Stimulated activated CD4-positive, alpha-beta T cell treated with anti-CD3 and anti-CD28 coated beads, TNF-alpha, amount 100 ng/mL, for 48 hours (primary cell): ENCODE data around the gene THAP3.
"Not testable (repeated sequence)": the region's sequence is repeated elsewhere in the genome, so short reads cannot be mapped to it uniquely, and the experiment has no call there.

Experiments used
- DNase-seq, 3 donors: peaks; one replicate each; pipeline ENCODE4 v3.0.0-alpha.2; 2020; ENCODE audit warnings: low read depth in 3 of 3

THAP3 gene

DNA sequence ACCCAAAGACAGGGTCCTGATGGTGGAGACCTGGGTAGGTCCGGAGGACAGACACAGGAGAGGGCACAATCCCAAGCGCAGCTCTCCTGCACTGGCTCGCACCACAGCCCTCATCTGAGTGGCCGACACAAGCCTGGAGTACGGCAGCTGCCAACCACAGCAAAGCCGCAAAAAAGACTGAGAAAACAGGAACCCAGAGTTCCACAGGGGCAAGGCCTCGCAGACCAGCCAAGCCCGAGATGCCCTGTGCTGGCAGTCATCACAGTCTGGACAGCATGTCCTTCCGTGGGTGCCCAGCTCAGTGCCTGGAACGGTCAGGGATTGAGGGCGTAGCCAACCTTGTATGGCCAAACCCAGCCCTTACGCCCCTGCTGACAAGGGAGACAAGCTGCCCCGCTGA is 33.4 kb upstream of the THAP3 start:
- no peak for DNase-seq

DNA sequence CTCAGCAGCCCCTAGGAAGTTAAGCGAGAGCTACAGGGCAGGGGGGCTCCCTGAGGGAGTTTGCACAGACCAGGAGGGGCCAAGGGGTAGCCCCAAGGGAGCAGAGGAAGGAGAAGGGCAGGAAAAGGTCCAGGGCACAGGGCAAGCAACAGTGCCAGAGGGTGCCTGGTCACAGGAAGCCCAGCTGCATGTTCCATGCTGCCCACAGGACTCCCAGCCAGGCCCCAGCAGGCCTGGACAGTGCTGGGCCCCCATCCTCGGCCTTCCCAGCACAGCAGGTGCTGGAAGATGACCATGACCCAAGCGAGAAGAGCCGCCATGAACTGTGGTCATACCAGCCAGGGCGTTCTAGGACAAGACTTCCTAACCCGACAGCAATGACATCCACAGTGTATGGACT is 33.0 kb upstream of the THAP3 start:
- no peak for DNase-seq

DNA sequence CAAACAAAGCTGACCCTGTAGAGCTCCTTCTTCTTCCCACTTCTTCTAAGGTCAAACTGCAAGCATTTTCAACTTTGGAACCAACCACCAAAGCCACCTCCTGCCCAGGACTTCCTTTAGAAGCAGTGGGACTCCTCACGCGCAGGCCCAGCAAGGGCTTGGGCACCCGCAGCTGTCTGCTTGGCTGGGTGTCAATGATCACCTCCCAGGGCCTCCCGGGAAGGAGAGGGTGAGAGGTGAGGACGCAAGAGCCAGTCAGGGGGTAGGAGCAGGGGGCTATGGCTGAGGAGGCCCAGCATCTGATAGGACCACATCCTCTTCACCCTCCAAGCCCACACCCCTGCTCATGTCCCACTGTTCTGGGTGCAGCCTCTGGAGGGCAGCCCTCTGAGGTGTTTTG is 32.2 kb upstream of the THAP3 start:
- no peak for DNase-seq

DNA sequence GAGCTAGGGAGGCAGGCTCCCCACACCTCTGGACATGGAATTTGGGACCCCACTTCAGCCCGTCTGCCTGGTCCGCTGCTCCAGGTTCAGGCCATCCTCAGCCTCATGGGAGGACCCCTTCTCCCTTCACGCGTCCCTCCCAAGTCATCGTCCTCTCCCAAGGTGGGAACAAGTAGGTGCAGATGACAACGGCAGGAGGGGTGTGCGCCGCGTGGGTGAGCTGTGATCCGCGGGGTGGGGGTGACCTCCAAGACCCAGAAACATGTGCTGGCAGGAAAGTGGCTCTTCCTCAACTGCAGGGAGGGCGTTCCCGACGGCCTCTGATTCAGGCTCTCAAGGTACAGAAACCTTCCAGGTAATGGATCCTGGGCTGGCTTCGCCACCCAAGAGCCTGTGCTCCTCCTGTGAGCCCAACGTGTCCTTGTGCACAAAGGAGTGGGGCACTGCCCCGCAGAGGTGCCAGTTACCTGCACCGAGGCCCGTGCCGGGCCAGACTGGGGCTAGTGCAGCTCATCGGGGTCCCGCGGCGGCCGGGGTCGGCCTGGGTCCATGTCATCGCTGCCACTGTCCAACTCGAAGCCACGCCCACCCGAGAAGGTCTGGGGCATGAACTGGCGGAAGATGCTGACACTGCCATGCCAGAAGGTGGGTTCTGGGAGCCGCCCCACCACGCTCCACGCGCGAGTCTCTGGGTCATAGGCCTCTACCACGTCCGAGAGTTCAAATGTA is 31.6 kb upstream of the THAP3 start:
- DNase-seq = no peak

DNA sequence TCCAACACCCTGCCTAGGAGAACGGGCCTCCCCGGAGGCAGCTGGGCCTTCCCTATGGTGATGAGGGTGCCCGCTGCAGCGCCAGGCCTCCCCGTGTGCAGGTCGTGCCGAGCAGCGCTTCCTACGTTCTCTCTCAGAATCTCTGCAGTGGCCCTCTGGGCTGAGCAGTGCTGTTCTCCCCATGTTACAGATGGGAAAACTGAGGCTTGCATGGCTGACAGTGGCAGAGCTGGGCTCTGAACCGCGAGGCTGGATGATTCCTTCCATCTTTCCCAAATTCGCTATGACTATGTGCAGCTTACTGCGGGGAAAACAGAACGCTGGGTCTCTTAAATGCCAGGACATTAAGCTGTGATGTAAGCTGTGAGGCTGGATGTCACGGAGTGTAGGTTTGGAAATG is 30.9 kb upstream of the THAP3 start:
- DNase-seq = no peak

DNA sequence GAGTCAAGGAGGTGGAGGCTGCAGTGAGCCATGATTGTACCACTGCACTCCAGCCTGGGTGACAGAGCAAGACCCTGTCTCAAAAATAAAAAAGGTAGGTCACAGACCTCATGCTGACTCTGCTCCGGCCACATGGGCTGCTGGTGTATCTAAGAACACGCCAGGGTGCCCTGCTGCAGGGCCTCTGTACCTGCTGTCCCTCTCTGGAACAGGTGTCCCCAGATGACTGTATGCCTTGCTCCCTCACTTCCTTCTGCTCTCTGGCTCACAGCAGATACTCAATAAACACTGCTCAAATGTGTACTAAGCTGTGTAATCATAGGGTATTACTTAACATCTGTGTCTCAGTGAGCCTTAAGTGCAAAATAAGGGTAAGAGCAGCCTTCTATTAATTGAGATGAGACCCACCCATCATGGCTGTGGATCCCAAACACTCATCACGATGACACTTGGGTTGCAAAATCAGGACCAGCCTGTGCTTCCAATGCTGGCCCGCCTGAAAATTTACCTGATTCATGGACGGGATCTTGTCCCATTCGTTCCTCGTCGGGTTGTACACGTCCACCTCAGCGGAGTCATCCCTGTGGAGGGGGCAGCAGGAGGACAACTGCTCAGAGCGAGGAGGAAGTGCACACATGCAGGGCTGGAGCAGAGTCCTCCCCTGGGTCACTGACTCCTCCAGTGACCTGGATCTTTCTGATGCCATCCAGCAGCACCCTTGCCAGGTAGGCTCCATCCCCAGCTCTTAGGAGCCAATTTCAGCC is 29.5 kb upstream of the THAP3 start:
- no peak for DNase-seq

DNA sequence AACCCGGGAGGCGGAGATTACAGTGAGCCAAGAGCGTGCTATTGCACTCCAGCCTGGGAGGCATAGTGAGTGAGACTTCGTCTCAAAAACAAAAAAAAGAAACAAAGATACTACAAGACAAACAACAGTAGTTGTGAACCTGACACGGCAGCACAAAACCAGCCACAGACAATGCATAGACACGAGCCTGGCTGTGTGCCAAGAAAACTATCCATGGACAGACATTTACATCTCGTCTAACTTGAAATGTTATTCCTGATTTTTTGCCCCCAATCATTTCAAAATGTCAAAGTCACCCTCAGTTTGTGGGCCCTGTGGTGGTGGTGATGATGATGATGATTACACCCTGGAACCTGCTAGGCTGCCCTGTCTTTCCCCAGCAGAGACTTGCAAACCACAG is 28.3 kb upstream of the THAP3 start:
- no peak for DNase-seq

DNA sequence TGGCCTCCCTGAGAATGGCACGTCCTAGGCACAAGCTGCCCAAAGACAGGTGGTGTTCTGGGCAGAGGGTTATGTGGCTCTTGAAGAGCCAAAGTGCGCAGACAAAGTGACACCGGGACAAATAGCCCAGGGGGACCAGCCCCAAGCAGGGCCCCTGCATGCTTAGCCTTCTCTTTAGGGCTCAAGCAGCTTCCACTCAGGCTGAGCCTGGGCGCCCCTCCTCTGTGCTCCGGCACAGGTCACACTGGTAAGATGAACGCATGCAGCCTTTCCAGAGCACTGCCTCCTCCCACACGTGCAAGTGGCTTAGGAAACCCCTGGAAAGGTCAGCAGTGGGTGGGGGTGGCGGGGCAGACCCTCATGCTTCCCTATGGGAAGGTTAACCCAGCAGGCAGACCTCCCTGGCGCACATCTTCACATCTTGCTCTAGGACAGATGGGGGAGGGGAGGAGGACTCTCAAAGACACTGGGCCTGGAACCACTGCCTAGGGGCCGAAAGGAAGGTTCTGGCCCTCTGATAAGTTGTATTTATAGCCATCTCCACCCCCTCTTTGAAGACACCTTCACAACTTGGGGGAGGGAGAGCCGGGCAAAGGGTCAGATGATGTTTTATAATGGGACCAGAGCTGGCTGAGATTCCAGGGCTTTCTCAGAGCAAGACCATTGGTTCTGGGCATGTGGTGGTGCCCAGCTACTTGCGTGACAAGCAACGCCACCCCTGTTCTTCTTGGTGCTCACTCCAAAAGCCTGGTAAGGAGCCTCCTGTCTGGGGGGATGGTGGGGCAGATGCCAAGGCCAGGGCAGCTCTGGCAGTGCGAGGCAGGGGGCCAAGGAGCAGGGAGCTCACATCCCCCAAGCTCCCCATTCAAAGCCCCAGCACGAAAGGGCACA is 27.5 kb upstream of the THAP3 start:
- DNase-seq = no peak

DNA sequence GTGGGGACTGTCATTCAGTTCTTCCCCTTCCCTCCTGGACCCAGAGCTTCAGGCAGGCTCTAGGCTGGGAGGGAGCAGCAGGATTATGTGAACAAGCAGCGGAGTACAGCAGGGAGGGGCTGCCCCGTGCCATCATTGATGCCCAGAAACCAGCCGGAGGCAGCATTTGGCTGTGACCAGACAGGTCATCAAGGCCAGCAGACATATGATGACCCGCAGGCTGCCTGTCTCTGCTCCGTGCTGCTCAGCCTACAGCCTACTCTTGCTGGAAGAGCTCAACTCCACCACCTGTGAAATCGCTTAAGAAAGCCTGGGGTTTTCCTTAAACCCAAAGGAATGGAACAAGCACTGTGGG is 26.9 kb upstream of the THAP3 start:
- DNase-seq = no peak

DNA sequence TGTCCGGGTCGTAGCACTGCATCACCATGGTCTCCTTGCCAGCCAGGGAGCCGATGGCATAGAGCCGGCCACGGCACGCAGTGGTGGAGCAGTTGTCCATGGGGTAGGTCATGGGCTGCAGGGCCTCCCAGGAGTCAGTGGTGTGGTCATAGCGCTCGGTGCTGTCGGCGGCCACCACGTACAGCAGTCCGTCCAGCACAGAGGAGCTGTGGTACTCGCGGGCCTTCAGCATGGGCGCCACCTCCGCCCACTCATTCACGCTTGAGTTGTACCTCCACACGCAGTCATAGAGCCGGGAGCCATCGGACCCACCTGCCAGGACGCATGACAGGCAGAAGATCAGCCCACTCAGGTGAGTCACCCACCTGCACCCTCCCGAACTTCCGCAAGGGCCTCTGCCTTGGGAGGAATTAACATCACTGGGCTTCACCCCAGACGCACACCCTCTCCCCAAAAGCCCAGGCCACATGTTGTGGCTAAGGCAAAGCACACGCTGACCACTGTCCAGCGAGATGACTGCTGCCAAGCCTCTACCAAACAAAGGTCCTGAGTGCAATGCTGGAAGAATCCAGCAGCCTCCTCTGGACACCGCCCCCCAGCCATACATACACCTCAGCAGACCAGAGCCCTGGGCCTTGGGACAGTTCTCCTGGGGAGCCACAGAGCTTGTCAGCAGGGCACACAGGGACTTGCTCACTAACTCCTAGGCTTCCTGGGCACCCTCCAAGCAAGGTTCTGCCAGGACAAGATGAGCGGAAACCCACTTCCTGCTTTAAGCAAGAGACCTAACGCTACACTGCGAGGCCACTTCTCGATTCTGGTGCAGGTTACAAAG is 25.3 kb upstream of the THAP3 start:
- DNase-seq = peak in 1 of 3 donors; percentile 38

DNA sequence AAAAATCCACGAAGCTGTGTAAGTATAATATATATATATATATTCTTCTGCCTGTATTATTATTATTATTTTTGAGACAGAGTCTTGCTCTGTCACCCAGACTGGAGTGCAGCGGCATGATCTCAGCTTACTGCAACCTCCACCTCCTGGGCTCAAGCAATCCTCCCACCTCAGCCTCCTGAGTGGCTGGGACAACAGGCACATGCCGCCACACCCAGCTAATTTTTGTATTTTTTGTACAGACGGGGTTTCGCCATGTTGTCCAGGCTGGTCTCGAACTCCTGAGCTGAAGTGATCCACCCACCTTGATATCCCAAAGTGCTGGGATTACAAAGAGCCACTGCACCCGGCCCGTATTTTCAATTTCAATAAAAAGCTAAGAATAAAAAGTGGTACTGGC is 24.7 kb upstream of the THAP3 start:
- DNase-seq = not testable (repeated sequence)

DNA sequence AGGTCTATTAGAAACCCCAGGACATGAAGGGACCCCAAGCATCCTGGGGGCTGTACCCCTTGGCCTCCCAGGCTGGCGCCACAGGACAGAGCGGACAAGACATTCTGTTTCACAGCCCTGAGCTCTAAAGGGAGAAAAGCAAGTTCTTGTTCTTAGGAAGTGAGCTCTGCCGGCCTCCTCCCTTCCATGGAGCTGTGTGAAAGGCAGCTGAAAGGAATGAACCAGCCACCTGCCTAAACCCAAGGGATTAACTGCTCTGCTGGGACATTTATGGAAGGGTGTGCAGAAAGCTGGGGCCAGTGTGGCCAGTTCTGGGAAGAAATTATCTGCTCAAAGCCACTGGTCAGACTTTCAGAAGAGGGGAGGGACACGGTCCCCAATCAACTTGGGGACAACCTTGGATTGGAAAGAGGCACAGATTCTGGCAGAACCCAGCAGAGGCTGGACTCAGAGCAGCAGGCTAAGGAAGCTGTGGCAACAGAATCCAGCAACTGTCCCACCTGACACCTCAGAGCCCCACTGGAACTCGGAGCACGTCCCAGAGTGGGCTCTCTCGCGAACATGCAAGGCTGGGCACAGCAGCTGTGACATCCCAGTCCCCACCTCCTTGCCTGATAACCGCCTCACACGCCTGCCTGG is 24.1 kb upstream of the THAP3 start:
- no peak for DNase-seq

DNA sequence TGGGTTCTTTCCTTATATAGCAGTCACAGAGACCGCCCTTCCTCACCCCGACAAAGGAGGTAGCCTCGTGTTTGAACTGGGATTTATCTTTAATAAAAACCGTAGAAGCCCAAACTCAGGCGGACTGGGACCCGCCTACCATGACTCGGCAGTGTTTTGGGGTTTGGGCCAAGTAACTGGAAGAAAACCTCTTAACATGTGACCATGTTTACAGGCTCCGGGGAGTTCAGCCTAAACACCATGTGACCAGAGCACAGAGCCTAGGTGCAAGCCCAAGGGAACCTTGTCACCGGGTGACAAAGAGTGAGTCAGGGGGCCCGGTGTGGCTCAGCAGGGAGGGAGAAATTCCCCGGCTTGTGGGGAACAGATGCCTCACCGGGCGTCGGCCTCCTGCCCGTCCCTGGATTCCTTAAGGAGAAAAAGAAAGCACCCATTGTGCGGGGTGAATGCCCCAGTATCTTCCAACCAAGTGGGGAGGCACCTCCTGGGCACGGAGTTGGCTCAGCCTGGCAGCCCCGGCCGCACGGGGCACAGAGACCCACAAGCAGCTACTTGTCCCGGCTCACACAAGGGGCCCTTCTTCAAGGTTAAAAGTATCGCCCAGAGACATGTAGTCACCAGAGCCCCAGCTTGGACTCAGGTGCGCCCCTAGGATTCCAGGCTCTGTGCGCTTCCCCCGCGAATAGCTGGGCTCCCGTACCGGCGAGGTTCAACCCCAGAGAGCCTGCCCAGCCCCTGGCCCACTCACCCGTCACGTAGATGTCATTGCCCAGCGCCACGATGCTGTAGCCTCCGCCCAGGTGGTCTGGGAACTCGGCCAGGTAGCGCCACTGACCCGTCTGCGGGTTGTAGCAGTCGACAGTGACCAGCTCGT is 23.4 kb upstream of the THAP3 start:
- peak; percentile 72 to 82 (median 81) for DNase-seq

DNA sequence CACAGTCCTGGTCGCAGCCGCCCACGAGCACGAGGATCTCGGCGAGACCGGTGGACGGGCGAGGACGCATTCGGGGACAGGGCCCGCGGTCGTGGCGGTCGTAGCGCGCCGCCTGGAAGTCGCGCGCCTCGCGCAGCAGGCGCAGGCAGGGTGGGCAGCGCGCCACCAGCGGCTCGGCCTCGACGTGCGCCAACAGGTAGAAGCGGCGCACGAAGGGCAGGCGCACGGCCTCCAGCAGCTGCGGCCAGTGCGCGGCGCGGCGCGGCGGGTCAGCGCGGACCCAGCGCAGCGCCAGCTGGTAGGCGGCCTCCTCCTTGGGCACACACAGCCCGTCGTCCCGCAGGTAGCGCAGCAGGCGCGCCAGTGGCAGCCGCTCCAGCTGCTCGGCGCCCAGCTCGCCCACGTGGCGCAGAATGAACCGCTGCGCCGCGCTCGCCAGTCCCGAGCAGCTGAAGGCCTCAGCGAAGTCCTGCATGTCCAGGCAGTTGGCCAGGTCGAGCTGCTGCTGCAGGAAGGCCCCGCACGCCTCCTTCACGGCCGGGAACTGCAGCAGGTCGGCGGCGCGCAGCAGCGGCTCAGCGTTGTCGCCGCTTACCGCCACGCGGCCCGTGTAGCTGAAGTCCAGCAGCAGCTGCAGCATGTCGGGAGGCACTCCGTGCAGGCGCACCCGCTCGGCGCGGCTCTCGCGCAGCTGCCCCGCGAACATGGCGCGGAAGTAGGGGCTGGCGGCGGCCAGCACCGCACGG is 22.6 kb upstream of the THAP3 start:
- DNase-seq = no peak

DNA sequence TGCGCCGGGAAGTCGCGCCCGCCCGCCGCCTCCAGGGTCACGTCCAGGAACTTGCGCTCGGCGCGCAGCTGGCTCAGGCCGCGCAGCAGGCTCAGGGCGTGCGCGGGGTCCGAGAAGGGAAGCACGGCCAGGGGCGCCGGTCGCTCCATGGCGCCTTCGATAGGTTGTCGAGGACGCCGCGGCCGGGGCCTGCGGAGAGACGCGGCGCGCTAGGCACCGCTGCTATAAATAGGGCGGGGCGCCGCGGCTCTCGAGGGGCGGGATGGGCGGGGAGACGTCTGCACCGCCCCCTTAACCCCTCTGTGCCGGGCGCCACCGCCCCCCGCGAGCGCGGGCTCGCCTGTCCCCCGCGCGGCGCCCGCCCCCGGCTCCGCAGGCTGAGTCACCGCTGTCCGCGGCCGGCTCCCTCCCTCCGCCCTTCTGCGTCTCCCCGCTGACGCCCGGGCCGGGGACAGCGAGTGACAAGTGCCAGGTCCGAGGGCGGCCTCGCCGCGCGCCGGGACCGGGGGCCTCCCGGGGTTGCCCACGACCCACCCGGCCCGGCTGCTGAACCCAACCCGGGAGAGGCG is 21.9 kb upstream of the THAP3 start, which contains the start of gene KLHL21:
Gene KLHL21 (minus strand): TSS at position 201 of the 569 bp plus-strand sequence. CDS start 52 bp downstream, at position 149.
- peak; percentile 76 to 81 (median 80) for DNase-seq

DNA sequence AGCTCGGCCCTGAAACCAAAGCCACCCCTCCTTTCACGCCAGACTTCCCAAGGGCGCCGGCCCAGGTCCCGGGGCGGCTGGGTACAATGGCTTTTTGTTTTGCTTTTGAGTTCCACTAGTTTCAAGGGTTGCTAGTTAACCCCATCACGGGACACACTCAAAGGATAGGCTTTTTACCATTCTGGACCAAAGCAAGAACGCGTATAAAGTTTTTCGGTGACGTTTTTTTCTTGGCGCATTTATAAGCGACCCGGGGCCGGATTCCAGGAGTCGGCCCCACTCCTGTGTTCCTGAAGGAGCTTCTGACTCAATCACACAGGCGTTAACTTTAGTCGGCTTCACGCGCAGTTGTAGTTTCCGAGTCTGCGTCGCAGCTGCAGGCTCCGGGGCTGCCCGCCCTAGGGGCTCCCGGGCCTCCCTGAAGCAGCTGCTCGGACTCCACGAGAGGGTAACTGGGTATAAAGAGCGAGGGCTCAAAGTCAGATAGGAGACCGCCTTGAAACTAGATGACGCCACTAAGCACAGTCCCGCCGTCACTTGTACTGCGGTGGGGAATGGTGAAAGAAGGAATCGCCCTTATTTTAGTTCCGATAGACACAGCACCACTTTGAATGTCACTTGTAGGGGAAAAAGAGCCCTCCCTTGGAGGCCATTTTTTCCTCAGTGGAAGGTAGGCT is 21.3 kb upstream of the THAP3 start:
- peak in 1 of 3 donors; percentile 54 for DNase-seq

DNA sequence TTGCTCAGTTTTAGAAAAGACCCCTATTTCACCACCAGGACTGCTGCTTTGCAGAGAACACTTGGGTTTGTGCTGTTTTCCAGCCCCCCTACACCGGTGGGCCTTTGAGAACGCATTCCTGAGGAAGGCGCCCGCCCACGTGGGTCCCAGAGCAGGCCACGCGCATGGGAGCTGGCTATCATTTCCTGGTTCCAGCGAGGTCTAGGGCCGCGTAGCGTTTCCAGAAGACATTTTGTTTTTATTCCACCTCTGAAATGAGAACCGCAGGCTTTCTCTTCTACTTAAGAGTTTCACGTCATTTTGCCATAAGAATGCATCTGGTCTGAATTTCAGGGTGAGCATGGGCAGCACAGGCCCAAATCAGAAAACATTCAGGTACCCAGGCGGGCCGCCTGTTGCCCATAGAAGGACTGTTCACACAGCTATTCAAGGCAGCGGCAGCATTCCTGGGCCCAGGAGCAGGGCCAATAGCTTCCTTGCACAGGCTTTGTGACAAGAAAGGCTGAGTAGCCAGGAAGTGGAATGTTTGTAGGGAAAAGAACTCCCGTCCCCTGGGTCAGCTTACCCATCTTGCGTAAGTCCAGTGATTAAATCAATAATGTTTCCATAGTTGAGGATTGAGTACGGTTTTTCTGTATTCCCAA is 20.6 kb upstream of the THAP3 start:
- DNase-seq = no peak
